Measurements from ENCODE around the gene UNC13D. TPM values are rescaled to one million over a fixed set of nuclear protein-coding genes. Genes with fewer than 3 reads are reported as not detected.

Gene UNC13D
- total RNA-seq, 2 experiments from 2014 or later: 8.0 to 17.8 TPM

Small RNAs within 50 kb of the gene (microRNA-seq; reads per million reads assigned to microRNA genes)
- not detected for gene MIR4738 (ENCODE audit: borderline replicate concordance)

Other genes with a start within 250 kb of the UNC13D start
- gene SMIM5, start 211.0 kb downstream of the UNC13D start, total RNA-seq (2014; rRNA removed; shearing (Covaris generic)): 0.06 TPM in 1 of 2 replicates, not detected in the other
- gene SMIM5, start 211.0 kb downstream of the UNC13D start, total RNA-seq (2022): not detected in 2 replicates
- 90.0 and 91.9 TPM in 2 replicates for gene RECQL5, start 177.2 kb downstream of the UNC13D start, total RNA-seq (2014; rRNA removed; shearing (Covaris generic))
- gene RECQL5, start 177.2 kb downstream of the UNC13D start, total RNA-seq (2022): 133 and 139 TPM in 2 replicates
- 122 and 127 TPM in 2 replicates for gene SAP30BP, start 177.1 kb downstream of the UNC13D start, total RNA-seq (2014; rRNA removed; shearing (Covaris generic))
- 180 and 187 TPM in 2 replicates for gene SAP30BP, start 177.1 kb downstream of the UNC13D start, total RNA-seq (2022)
- 0.66 and 2.0 TPM in 2 replicates for gene ITGB4, start 122.9 kb downstream of the UNC13D start, total RNA-seq (2014; rRNA removed; shearing (Covaris generic))
- gene ITGB4, start 122.9 kb downstream of the UNC13D start, total RNA-seq (2022): 1.9 and 3.9 TPM in 2 replicates
- gene GALK1, start 79.2 kb downstream of the UNC13D start, total RNA-seq (2014; rRNA removed; shearing (Covaris generic)): 88.2 and 99.4 TPM in 2 replicates
- 74.8 and 76.5 TPM in 2 replicates for gene GALK1, start 79.2 kb downstream of the UNC13D start, total RNA-seq (2022)
- gene UNK, start 59.6 kb downstream of the UNC13D start, total RNA-seq (2014; rRNA removed; shearing (Covaris generic)): 41.5 and 44.0 TPM in 2 replicates
- gene UNK, start 59.6 kb downstream of the UNC13D start, total RNA-seq (2022): 67.6 and 77.3 TPM in 2 replicates
- 24.1 and 29.9 TPM in 2 replicates for gene WBP2, start 10.9 kb upstream of the UNC13D start, total RNA-seq (2014; rRNA removed; shearing (Covaris generic))
- 117 and 123 TPM in 2 replicates for gene WBP2, start 10.9 kb upstream of the UNC13D start, total RNA-seq (2022)
- 32.7 and 41.9 TPM in 2 replicates for gene TRIM47, start 34.2 kb upstream of the UNC13D start, total RNA-seq (2014; rRNA removed; shearing (Covaris generic))
- gene TRIM47, start 34.2 kb upstream of the UNC13D start, total RNA-seq (2022): 21.6 and 25.9 TPM in 2 replicates
- 45.0 and 54.2 TPM in 2 replicates for gene TRIM65, start 52.5 kb upstream of the UNC13D start, total RNA-seq (2014; rRNA removed; shearing (Covaris generic))
- 60.4 and 62.9 TPM in 2 replicates for gene TRIM65, start 52.5 kb upstream of the UNC13D start, total RNA-seq (2022)
- 91.9 and 112 TPM in 2 replicates for gene MRPL38, start 60.5 kb upstream of the UNC13D start, total RNA-seq (2014; rRNA removed; shearing (Covaris generic))
- gene MRPL38, start 60.5 kb upstream of the UNC13D start, total RNA-seq (2022): 175 and 198 TPM in 2 replicates
- gene FBF1, start 96.6 kb upstream of the UNC13D start, total RNA-seq (2014; rRNA removed; shearing (Covaris generic)): 34.6 and 38.7 TPM in 2 replicates
- gene FBF1, start 96.6 kb upstream of the UNC13D start, total RNA-seq (2022): 47.8 and 47.9 TPM in 2 replicates
- gene ACOX1, start 134.8 kb upstream of the UNC13D start, total RNA-seq (2014; rRNA removed; shearing (Covaris generic)): 12.3 and 22.6 TPM in 2 replicates
- 30.2 and 34.6 TPM in 2 replicates for gene ACOX1, start 134.8 kb upstream of the UNC13D start, total RNA-seq (2022)
- gene TEN1, start 134.8 kb upstream of the UNC13D start, total RNA-seq (2014; rRNA removed; shearing (Covaris generic)): 17.6 and 22.5 TPM in 2 replicates
- gene TEN1, start 134.8 kb upstream of the UNC13D start, total RNA-seq (2022): 18.2 and 22.5 TPM in 2 replicates
- gene CDK3, start 156.5 kb upstream of the UNC13D start, total RNA-seq (2014; rRNA removed; shearing (Covaris generic)): 7.3 and 15.9 TPM in 2 replicates
- 12.8 and 17.2 TPM in 2 replicates for gene CDK3, start 156.5 kb upstream of the UNC13D start, total RNA-seq (2022)
- 5.6 and 9.9 TPM in 2 replicates for gene EVPL, start 182.9 kb upstream of the UNC13D start, total RNA-seq (2014; rRNA removed; shearing (Covaris generic))
- 5.1 and 6.9 TPM in 2 replicates for gene EVPL, start 182.9 kb upstream of the UNC13D start, total RNA-seq (2022)
- gene SRP68, start 228.1 kb upstream of the UNC13D start, total RNA-seq (2014; rRNA removed; shearing (Covaris generic)): 53.5 and 54.0 TPM in 2 replicates
- gene SRP68, start 228.1 kb upstream of the UNC13D start, total RNA-seq (2022): 199 and 200 TPM in 2 replicates
- gene GALR2, start 230.4 kb upstream of the UNC13D start, total RNA-seq (2014; rRNA removed; shearing (Covaris generic)): not detected in 2 replicates
- gene GALR2, start 230.4 kb upstream of the UNC13D start, total RNA-seq (2022): 0.63 TPM in 1 of 2 replicates, not detected in the other
- gene ZACN, start 234.8 kb upstream of the UNC13D start, total RNA-seq (2014; rRNA removed; shearing (Covaris generic)): 0.76 TPM in 1 of 2 replicates, not detected in the other
- gene ZACN, start 234.8 kb upstream of the UNC13D start, total RNA-seq (2022): 0.33 and 1.2 TPM in 2 replicates

Data from OCI-LY7 (cell line).